ENCODE data around the gene AADAC.
"Not testable (repeated sequence)": the region's sequence is repeated elsewhere in the genome, so short reads cannot be mapped to it uniquely, and the experiment has no call there.

Gene AADAC

GRCh38 chr3:151813799-151814198 is at the start of gene AADAC:
TSS of gene AADAC (plus strand) at chr3:151814116. CDS start at chr3:151814163, 47 bp downstream.
- peak; percentile 32 for DNase-seq

GRCh38 chr3:151764699-151765098 is 49.2 kb upstream of the AADAC start:
- DNase-seq = not testable (repeated sequence)

GRCh38 chr3:151765685-151766084 is 48.2 kb upstream of the AADAC start:
- peak; percentile 4 for DNase-seq

- peak; percentile 80 for DNase-seq
Observed at GRCh38 chr3:151766454-151766853, 47.5 kb upstream of the AADAC start.

- no peak for DNase-seq
Observed at GRCh38 chr3:151768393-151768930, 45.5 kb upstream of the AADAC start.

GRCh38 chr3:151769175-151769574 is 44.7 kb upstream of the AADAC start:
- no peak for DNase-seq

- no peak for DNase-seq
Observed at GRCh38 chr3:151770956-151771355, 43.0 kb upstream of the AADAC start.

- DNase-seq = peak; percentile 34
Observed at GRCh38 chr3:151772825-151773480, 41.0 kb upstream of the AADAC start.

- DNase-seq = no peak
Observed at GRCh38 chr3:151774235-151774634, 39.7 kb upstream of the AADAC start.

- no peak for DNase-seq
Observed at GRCh38 chr3:151774910-151775309, 39.0 kb upstream of the AADAC start.

GRCh38 chr3:151775314-151776258 is 38.3 kb upstream of the AADAC start:
- DNase-seq = no peak

GRCh38 chr3:151776259-151776740 is 37.6 kb upstream of the AADAC start:
- DNase-seq = no peak

- DNase-seq = no peak
Observed at GRCh38 chr3:151777880-151778279, 36.0 kb upstream of the AADAC start.

GRCh38 chr3:151787626-151788025 is 26.3 kb upstream of the AADAC start:
- no peak for DNase-seq

GRCh38 chr3:151788401-151788800 is 25.5 kb upstream of the AADAC start:
- no peak for DNase-seq

GRCh38 chr3:151789853-151790463 is 24.0 kb upstream of the AADAC start:
- no peak for DNase-seq

- DNase-seq = not testable (repeated sequence)
Observed at GRCh38 chr3:151790763-151791162, 23.2 kb upstream of the AADAC start.

GRCh38 chr3:151792411-151792810 is 21.5 kb upstream of the AADAC start:
- DNase-seq = no peak

- DNase-seq = no peak
Observed at GRCh38 chr3:151793636-151794035, 20.3 kb upstream of the AADAC start.

GRCh38 chr3:151794080-151794479 is 19.8 kb upstream of the AADAC start:
- no peak for DNase-seq

- peak; percentile 85 for DNase-seq
Observed at GRCh38 chr3:151795276-151795675, 18.6 kb upstream of the AADAC start.

- DNase-seq = peak; percentile 50
Observed at GRCh38 chr3:151796105-151796680, 17.7 kb upstream of the AADAC start.

GRCh38 chr3:151798466-151798865 is 15.4 kb upstream of the AADAC start:
- DNase-seq = peak; percentile 83

All from NCI-H226 (cell line).